WTC11 (cell line): ENCODE data around the gene RERG.

ENCODE experiments used
- ELF4 ChIP-seq: sonication (generic); formaldehyde crosslinking; IDR thresholded peaks from 2 replicates; pipeline ENCODE4 v1.8.1; 2022; ENCODE audit warnings: low read depth, mild to moderate bottlenecking, moderate library complexity, missing genetic modification reagents
- TEAD4 ChIP-seq: sonication (generic); formaldehyde crosslinking; IDR thresholded peaks from 2 replicates; pipeline ENCODE4 v1.8.0; 2022; ENCODE audit warnings: mild to moderate bottlenecking, missing genetic modification reagents
- ZNF423 ChIP-seq: fragments of 250-450 bp; sonication (Bioruptor Pico); IDR thresholded peaks from 2 replicates; pipeline ENCODE4 v2.1.2; 2022; ENCODE audit warnings: mild to moderate bottlenecking, moderate library complexity
- TF ChIP-seq, protein P1 (sequence below): sonication (generic); formaldehyde crosslinking; IDR thresholded peaks from 2 replicates; pipeline ENCODE4 v1.8.1; 2022; ENCODE audit warnings: low read depth, missing genetic modification reagents, borderline replicate concordance
- TF ChIP-seq, protein P2 (sequence below): sonication (generic); formaldehyde crosslinking; conservative IDR thresholded peaks from 2 replicates; pipeline ENCODE4 v1.8.1; 2022; ENCODE audit warnings: mild to moderate bottlenecking, missing genetic modification reagents
- TF ChIP-seq, protein P3 (sequence below): fragments of 200-600 bp; IDR thresholded peaks from 2 replicates; pipeline ENCODE4 v1.8.0; 2022; ENCODE audit warnings: antibody characterized with exemption

DNA sequence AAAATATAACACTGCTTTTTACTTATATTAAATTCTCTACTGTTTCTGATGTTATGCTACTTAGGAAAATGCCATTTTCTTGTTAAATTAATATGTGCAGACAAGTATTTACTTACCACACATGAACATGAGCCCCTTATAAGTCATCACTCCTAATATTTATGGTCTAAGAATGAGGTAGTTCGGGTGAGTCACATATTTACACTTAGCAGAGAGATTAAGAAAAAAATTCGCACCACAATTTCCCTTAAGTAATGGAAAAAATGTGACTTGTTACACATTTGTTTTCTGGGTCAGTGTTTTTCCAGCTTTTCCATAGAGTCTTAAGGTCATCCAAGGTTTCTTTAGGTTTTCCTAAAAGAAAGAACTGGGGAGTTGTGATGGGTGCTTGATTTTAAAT lies 68.3 kb downstream of the RERG start:
- no peak for TF ChIP-seq ELF4 (CRISPR knock-in tag)
- TF ChIP-seq, protein P1, sequence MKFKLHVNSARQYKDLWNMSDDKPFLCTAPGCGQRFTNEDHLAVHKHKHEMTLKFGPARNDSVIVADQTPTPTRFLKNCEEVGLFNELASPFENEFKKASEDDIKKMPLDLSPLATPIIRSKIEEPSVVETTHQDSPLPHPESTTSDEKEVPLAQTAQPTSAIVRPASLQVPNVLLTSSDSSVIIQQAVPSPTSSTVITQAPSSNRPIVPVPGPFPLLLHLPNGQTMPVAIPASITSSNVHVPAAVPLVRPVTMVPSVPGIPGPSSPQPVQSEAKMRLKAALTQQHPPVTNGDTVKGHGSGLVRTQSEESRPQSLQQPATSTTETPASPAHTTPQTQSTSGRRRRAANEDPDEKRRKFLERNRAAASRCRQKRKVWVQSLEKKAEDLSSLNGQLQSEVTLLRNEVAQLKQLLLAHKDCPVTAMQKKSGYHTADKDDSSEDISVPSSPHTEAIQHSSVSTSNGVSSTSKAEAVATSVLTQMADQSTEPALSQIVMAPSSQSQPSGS (CRISPR knock-in tag), result no peak
- TF ChIP-seq, protein P2, sequence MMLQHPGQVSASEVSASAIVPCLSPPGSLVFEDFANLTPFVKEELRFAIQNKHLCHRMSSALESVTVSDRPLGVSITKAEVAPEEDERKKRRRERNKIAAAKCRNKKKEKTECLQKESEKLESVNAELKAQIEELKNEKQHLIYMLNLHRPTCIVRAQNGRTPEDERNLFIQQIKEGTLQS (CRISPR knock-in tag), result no peak
- no peak for TF ChIP-seq TEAD4
- no peak for TF ChIP-seq ZNF423
- TF ChIP-seq, protein P3, sequence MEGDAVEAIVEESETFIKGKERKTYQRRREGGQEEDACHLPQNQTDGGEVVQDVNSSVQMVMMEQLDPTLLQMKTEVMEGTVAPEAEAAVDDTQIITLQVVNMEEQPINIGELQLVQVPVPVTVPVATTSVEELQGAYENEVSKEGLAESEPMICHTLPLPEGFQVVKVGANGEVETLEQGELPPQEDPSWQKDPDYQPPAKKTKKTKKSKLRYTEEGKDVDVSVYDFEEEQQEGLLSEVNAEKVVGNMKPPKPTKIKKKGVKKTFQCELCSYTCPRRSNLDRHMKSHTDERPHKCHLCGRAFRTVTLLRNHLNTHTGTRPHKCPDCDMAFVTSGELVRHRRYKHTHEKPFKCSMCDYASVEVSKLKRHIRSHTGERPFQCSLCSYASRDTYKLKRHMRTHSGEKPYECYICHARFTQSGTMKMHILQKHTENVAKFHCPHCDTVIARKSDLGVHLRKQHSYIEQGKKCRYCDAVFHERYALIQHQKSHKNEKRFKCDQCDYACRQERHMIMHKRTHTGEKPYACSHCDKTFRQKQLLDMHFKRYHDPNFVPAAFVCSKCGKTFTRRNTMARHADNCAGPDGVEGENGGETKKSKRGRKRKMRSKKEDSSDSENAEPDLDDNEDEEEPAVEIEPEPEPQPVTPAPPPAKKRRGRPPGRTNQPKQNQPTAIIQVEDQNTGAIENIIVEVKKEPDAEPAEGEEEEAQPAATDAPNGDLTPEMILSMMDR, result no peak
